Tibial artery (tissue), 4 donors: ENCODE measurements around the gene LYPLA2.

Source experiments
- DNase-seq, 2 donors: peaks; one replicate each; pipeline ENCODE4 v3.0.0-alpha.2; 2019
- H3K27ac ChIP-seq, 2 donors: fragments of 200-600 bp; sonication (generic) in 1 of 2; 1 replicate in 1 of 2; 2 replicates in 1 of 2; pipeline ENCODE4 v1.5.1; 2018 to 2019; ENCODE audit warnings: mild to moderate bottlenecking in 1 of 2
- H3K27me3 ChIP-seq, 2 donors: fragments of 200-600 bp; sonication (generic) in 1 of 2; one replicate each; pipeline versions ENCODE4 v1.5.1 to v1.6.0; 2016 to 2019
- H3K36me3 ChIP-seq, 3 donors: fragments of 200-600 bp; sonication (generic) in 2 of 3; one replicate each; pipeline ENCODE4 v1.5.1; 2016 to 2019; ENCODE audit warnings: mild to moderate bottlenecking in 2 of 3
- H3K4me1 ChIP-seq, 4 donors: fragments of 200-600 bp; sonication (generic) in 2 of 4; 1 replicate in 3 of 4; 2 replicates in 1 of 4; pipeline ENCODE4 v1.5.1; 2016 to 2019
- H3K4me3 ChIP-seq, 2 donors: fragments of 200-600 bp; sonication (generic) in 1 of 2; 1 replicate in 1 of 2; 2 replicates in 1 of 2; pipeline ENCODE4 v1.5.1; 2018 to 2019; ENCODE audit warnings: mild to moderate bottlenecking in 2 of 2
- H3K9me3 ChIP-seq, 3 donors: fragments of 200-600 bp; sonication (generic) in 1 of 3; one replicate each; pipeline ENCODE4 v1.5.1; 2016 to 2019
- CTCF ChIP-seq, 2 experiments: fragments of 200-600 bp in 1 of 2; fragments of 450-650 bp in 1 of 2; IDR thresholded peaks; one replicate each; pipeline ENCODE4 v1.5.1; 2017 to 2019; ENCODE audit warnings: antibody characterized with exemption in 2 of 2, mild to moderate bottlenecking in 1 of 2, moderate library complexity in 1 of 2
- intact Hi-C: fragments of 100-400 bp; cut with DNase I; formaldehyde crosslinking; loops from one replicate; pipeline ENCODE4 v1.15.0; 2023; ENCODE audit warnings: low total_unique reads

The LYPLA2 gene

DNA sequence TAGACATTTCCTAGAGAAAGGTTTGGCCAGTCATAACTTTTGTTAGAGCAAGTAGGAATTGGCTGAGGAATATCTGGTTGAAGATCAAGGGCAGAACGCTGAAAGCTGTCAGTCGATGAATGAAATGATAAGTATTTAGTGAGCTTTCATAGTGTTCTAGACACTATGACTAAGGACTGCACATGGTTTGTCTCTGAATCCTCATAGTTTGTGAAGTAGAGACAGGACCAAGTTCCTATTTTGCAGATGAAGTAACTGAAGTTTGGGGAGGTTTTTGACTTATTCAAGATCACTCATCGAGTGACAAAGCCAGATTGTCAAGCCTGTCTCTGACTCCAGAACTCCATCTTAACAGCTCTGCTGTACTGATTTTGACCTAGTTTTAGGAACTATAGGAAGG lies 42.9 kb upstream of the LYPLA2 start:
- Histone ChIP-seq H3K4me1 (peaks cover 0 to 29% (median 19%) of the 10 kb centered on the region in 4 donors), H3K27me3 (no peaks in the 10 kb centered on the region), H3K27ac (no peak overlapping the region), H3K4me3 (no peak overlapping the region), H3K9me3 (no peaks in the 10 kb centered on the region), H3K36me3 (peaks cover 29 to 30% (median 30%) of the 10 kb centered on the region in 3 donors)
- TF ChIP-seq CTCF (IDR thresholded peaks at IDR 0.05): no peak
- intact Hi-C loops: no loop called here
- DNase-seq: no peak

- H3K36me3 ChIP-seq: peaks cover 62% of the 10 kb centered on the region in 3 donors
- DNase-seq: no peak
- intact Hi-C loops: no loop called here
- H3K9me3 ChIP-seq: no peaks in the 10 kb centered on the region
- peak in 1 of 2 experiments; percentile 15 for TF ChIP-seq CTCF (IDR thresholded peaks at IDR 0.05)
- H3K27ac ChIP-seq: no peak overlapping the region
- no peak overlapping the region for H3K4me3 ChIP-seq
- H3K4me1 ChIP-seq: peaks cover 0 to 11% (median 5%) of the 10 kb centered on the region in 4 donors
- no peaks in the 10 kb centered on the region for H3K27me3 ChIP-seq
These were observed 39.7 kb upstream of the LYPLA2 start for GRCh38 chr1:23751050-23751814.

GRCh38 chr1:23751815-23752200 lies 39.1 kb upstream of the LYPLA2 start:
- DNase-seq: no peak
- intact Hi-C loops: no loop called here
- H3K9me3 ChIP-seq: no peaks in the 10 kb centered on the region
- no peak overlapping the region for H3K27ac ChIP-seq
- no peaks in the 10 kb centered on the region for H3K27me3 ChIP-seq
- TF ChIP-seq CTCF (IDR thresholded peaks at IDR 0.05): no peak
- H3K4me1 ChIP-seq: peaks cover 0 to 11% (median 4%) of the 10 kb centered on the region in 4 donors
- peaks cover 67 to 68% (median 68%) of the 10 kb centered on the region in 3 donors for H3K36me3 ChIP-seq
- H3K4me3 ChIP-seq: no peak overlapping the region

GRCh38 chr1:23752909-23753308 lies 38.0 kb upstream of the LYPLA2 start:
- peaks cover 78 to 79% (median 79%) of the 10 kb centered on the region in 3 donors for H3K36me3 ChIP-seq
- intact Hi-C loops: no loop called here
- DNase-seq: no peak

DNA sequence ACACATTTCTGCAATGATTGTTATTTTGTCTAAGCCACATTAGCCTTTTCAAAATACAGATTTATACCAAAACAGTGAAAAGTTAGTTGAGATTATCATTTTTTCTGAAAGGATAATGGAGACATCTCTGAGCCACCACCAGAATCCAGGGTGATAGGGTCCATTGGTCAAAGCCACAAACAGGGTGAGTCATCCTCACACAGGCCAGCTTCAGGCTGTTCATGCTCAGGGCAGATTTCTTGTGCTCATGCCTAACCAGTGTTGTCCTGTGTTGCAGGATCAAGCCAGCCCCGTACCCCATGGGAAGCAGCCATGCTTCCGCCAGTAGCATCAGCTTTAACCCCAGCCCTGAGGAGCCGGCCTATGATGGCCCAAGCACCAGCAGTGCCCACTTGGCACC lies 34.3 kb upstream of the LYPLA2 start:
- DNase-seq: no peak
- Histone ChIP-seq H3K36me3 (peaks cover 88 to 100% (median 91%) of the 10 kb centered on the region in 3 donors), H3K27ac (no peak overlapping the region), H3K27me3 (no peaks in the 10 kb centered on the region), H3K9me3 (no peaks in the 10 kb centered on the region), H3K4me3 (no peak overlapping the region), H3K4me1 (no peaks in the 10 kb centered on the region)
- no peak for TF ChIP-seq CTCF (IDR thresholded peaks at IDR 0.05)
- intact Hi-C loops: no loop called here

More at GRCh38 chr1:23752909-23753308, 38.0 kb upstream of the LYPLA2 start:
- Histone ChIP-seq H3K9me3 (no peaks in the 10 kb centered on the region), H3K27me3 (no peaks in the 10 kb centered on the region), H3K27ac (no peak overlapping the region), H3K4me3 (no peak overlapping the region), H3K4me1 (peaks cover 0 to under 1% (median 0%) of the 10 kb centered on the region in 4 donors)
- no peak for TF ChIP-seq CTCF (IDR thresholded peaks at IDR 0.05)
